Parathyroid adenoma (tissue), 2 donors: ENCODE data around the gene DCUN1D2.
A peak's percentile ranks its signal among the peaks of the same experiment; 100 is the strongest.

ENCODE experiments used
- H2AFZ ChIP-seq: fragments of 300-600 bp; sonication (generic); one replicate; pipeline ENCODE4 v1.7.0; 2017; ENCODE audit warnings: antibody characterized with exemption, mild to moderate bottlenecking
- H3K27ac ChIP-seq: fragments of 300-600 bp; sonication (generic); one replicate; pipeline ENCODE4 v1.7.0; 2017
- H3K27me3 ChIP-seq: fragments of 300-600 bp; sonication (generic); one replicate; pipeline ENCODE4 v1.7.0; 2017; ENCODE audit warnings: low read length; ENCODE audit not compliant: control insufficient read depth, insufficient read depth
- H3K36me3 ChIP-seq: fragments of 300-600 bp; sonication (generic); one replicate; pipeline ENCODE4 v1.7.0; 2017; ENCODE audit warnings: low read length; ENCODE audit not compliant: control insufficient read depth, insufficient read depth
- H3K4me1 ChIP-seq: fragments of 300-600 bp; sonication (generic); one replicate; pipeline ENCODE4 v1.7.0; 2017; ENCODE audit warnings: control low read depth
- H3K4me2 ChIP-seq: fragments of 300-600 bp; sonication (generic); one replicate; pipeline ENCODE4 v1.7.0; 2017; ENCODE audit warnings: low read length
- H3K4me3 ChIP-seq: fragments of 300-600 bp; sonication (generic); one replicate; pipeline ENCODE4 v1.7.0; 2017; ENCODE audit warnings: low read depth, low read length
- H3K79me2 ChIP-seq: fragments of 300-600 bp; sonication (generic); one replicate; pipeline ENCODE4 v1.7.0; 2017; ENCODE audit warnings: control low read depth
- H3K9ac ChIP-seq: fragments of 300-600 bp; sonication (generic); one replicate; pipeline ENCODE4 v1.7.0; 2017; ENCODE audit warnings: mild to moderate bottlenecking
- H3K9me3 ChIP-seq: fragments of 300-600 bp; sonication (generic); one replicate; pipeline ENCODE4 v1.7.0; 2017; ENCODE audit warnings: low read length; ENCODE audit not compliant: control insufficient read depth
- CTCF ChIP-seq: fragments of 300-600 bp; sonication (generic); IDR thresholded peaks from one replicate; pipeline ENCODE4 v1.7.0; 2017; ENCODE audit warnings: antibody characterized with exemption, mild to moderate bottlenecking
- donor health status: primary hyperparathyroidism.

Gene DCUN1D2

GRCh38 chr13:113495494-113496210, 5.1 kb upstream of the DCUN1D2 start:
- Histone ChIP-seq H3K36me3 (no peaks in the 10 kb centered on the region), H3K4me1 (peaks cover 6% of the 10 kb centered on the region), H3K27me3 (no peaks in the 10 kb centered on the region), H2AFZ (peak overlapping the region; percentile 48), H3K9ac (no peak overlapping the region), H3K4me2 (no peak overlapping the region), H3K79me2 (peaks cover 2% of the 10 kb centered on the region), H3K4me3 (no peak overlapping the region), H3K9me3 (no peaks in the 10 kb centered on the region), H3K27ac (peak overlapping the region; percentile 32)
- no peak for TF ChIP-seq CTCF

- no peak overlapping the region for H3K27ac ChIP-seq
- no peak overlapping the region for H3K9ac ChIP-seq
Observed at GRCh38 chr13:113493315-113493951, 2.9 kb upstream of the DCUN1D2 start.

GRCh38 chr13:113491982-113492381, 1.5 kb upstream of the DCUN1D2 start:
- Histone ChIP-seq H3K4me1 (peaks cover 6% of the 10 kb centered on the region), H3K36me3 (no peaks in the 10 kb centered on the region), H3K4me2 (no peak overlapping the region), H3K27ac (no peak overlapping the region), H3K27me3 (no peaks in the 10 kb centered on the region), H3K9ac (no peak overlapping the region), H2AFZ (no peak overlapping the region), H3K79me2 (peaks cover 11% of the 10 kb centered on the region), H3K4me3 (peak overlapping the region; percentile 56), H3K9me3 (no peaks in the 10 kb centered on the region)
- no peak for TF ChIP-seq CTCF

More at GRCh38 chr13:113493315-113493951, 2.9 kb upstream of the DCUN1D2 start:
- no peaks in the 10 kb centered on the region for H3K36me3 ChIP-seq
- no peak overlapping the region for H3K4me3 ChIP-seq
- H2AFZ ChIP-seq, result no peak overlapping the region
- H3K79me2 ChIP-seq, result peaks cover 5% of the 10 kb centered on the region
- H3K4me1 ChIP-seq, result peaks cover 6% of the 10 kb centered on the region
- no peaks in the 10 kb centered on the region for H3K9me3 ChIP-seq
- no peak for TF ChIP-seq CTCF
- no peaks in the 10 kb centered on the region for H3K27me3 ChIP-seq
- no peak overlapping the region for H3K4me2 ChIP-seq

GRCh38 chr13:113491418-113491883, 940 bp upstream of the DCUN1D2 start:
- Histone ChIP-seq H3K4me1 (peaks cover 6% of the 10 kb centered on the region), H3K27ac (peak overlapping the region; percentile 47), H3K79me2 (peaks cover 16% of the 10 kb centered on the region), H3K9me3 (no peaks in the 10 kb centered on the region), H3K36me3 (no peaks in the 10 kb centered on the region), H2AFZ (peak overlapping the region; percentile 78), H3K4me3 (peak overlapping the region; percentile 56), H3K9ac (no peak overlapping the region), H3K27me3 (no peaks in the 10 kb centered on the region), H3K4me2 (peak overlapping the region; percentile 72)
- no peak for TF ChIP-seq CTCF
